HCT116 (cell line): Measurements from ENCODE around the gene NEURL1. TPM values are rescaled to one million over a fixed set of nuclear protein-coding genes. Genes with fewer than 3 reads are reported as not detected.

ENCODE experiments used
- ATAC-seq: fragments of 200-7000 bp; cut with Tn5 transposase; 2 replicates; pipeline ENCODE4 v1.9.1; 2020; ENCODE audit warnings: mild to moderate bottlenecking, moderate library complexity
- BruUV-seq: library from RNA; stranded (reverse); fragments of 400-500 nt; replicated peaks from 2 replicates; lab custom pipeline; 2021; lab: Mats Ljungman, UMichigan
- CTCF ChIA-PET: fragments of 300-600 bp; sonication (Branson Sonifier 250); formaldehyde crosslinking; loops from one replicate; lab custom pipeline; 2021; ENCODE audit warnings: antibody characterized with exemption; lab: Charles Lee
- POLR2A ChIA-PET: fragments of 300-600, 350-600 bp; sonication (Branson Sonifier 250); formaldehyde crosslinking; loops from one replicate; lab custom pipeline; 2021; ENCODE audit warnings: antibody characterized with exemption; lab: Charles Lee
- RAD21 ChIA-PET, 2 experiments: fragments of 300-600 bp; sonication (Branson Sonifier 250); formaldehyde crosslinking; loops; one replicate each; lab custom pipeline; 2023; ENCODE audit warnings: low total read pairs in 2 of 2; ENCODE audit not compliant: uncharacterized antibody in 2 of 2, unreplicated experiment in 2 of 2, low non-redundant PET in 1 of 2; lab: Charles Lee
- DNase-seq: peaks from one replicate; pipeline ENCODE4 v3.0.0-alpha.2; 2010; ENCODE audit warnings: low read depth, low spot score
- H2AFZ ChIP-seq: fragments of 200-600 bp; shearing (Covaris generic), sonication (generic); 2 replicates; pipeline ENCODE4 v1.6.1; 2017; ENCODE audit warnings: low read depth, mixed run types, mixed read lengths, antibody characterized with exemption, low read length; ENCODE audit not compliant: poor library complexity, severe bottlenecking
- H3K27ac ChIP-seq: 2 replicates; pipeline ENCODE4 v1.5.1; 2012; ENCODE audit warnings: low read depth, low read length
- H3K27me3 ChIP-seq: fragments of 200-600 bp; sonication (generic); 2 replicates; pipeline ENCODE4 v1.6.1; 2016; ENCODE audit warnings: mixed run types, low read length, mixed read lengths; ENCODE audit not compliant: insufficient read depth
- H3K36me3 ChIP-seq, 2 experiments: fragments of 200-500 bp in 1 of 2; fragments of 200-600 bp in 1 of 2; sonication (Bioruptor generic) in 1 of 2; sonication (generic) in 1 of 2; 2 replicates each; pipeline versions ENCODE4 v1.5.1 to v1.6.1; 2014 to 2016; ENCODE audit warnings: low read length in 2 of 2, inconsistent platforms in 1 of 2, mixed read lengths in 1 of 2, mixed run types in 1 of 2; ENCODE audit not compliant: insufficient read depth in 2 of 2, control insufficient read depth in 1 of 2
- H3K4me1 ChIP-seq, 2 experiments: fragments of 200-600 bp in 1 of 2; sonication (generic) in 1 of 2; 2 replicates each; pipeline versions ENCODE4 v1.5.1 to v1.6.1; 2012 to 2017; ENCODE audit warnings: low read length in 2 of 2, inconsistent platforms in 1 of 2, mild to moderate bottlenecking in 1 of 2, mixed read lengths in 1 of 2, mixed run types in 1 of 2, moderate library complexity in 1 of 2; ENCODE audit not compliant: insufficient read depth in 2 of 2, control insufficient read depth in 1 of 2
- H3K4me2 ChIP-seq: fragments of 200-600 bp; sonication (generic); 2 replicates; pipeline ENCODE4 v1.6.1; 2017; ENCODE audit warnings: mixed run types, low read length, mixed read lengths
- H3K4me3 ChIP-seq, 2 experiments: fragments of 200-600 bp in 1 of 2; sonication (generic) in 1 of 2; replicated peaks in 1 of 2; 2 replicates each; pipeline ENCODE4 v1.5.1; 2011 to 2016; ENCODE audit warnings: low read length in 2 of 2, control low read depth in 1 of 2, low read depth in 1 of 2, mild to moderate bottlenecking in 1 of 2, mixed read lengths in 1 of 2, mixed run types in 1 of 2
- H3K79me2 ChIP-seq: fragments of 200-600 bp; sonication (generic); 2 replicates; pipeline ENCODE4 v1.6.1; 2017; ENCODE audit warnings: mild to moderate bottlenecking, mixed run types, low read length, moderate library complexity, mixed read lengths; ENCODE audit not compliant: insufficient read depth
- H3K9ac ChIP-seq: fragments of 200-600 bp; sonication (generic); 2 replicates; pipeline ENCODE4 v1.6.1; 2016; ENCODE audit warnings: low read length, mixed read lengths
- H3K9me2 ChIP-seq: fragments of 200-600 bp; sonication (generic), shearing (Covaris generic); 2 replicates; pipeline ENCODE4 v1.6.1; 2017; ENCODE audit warnings: mixed run types, mild to moderate bottlenecking, moderate library complexity; ENCODE audit not compliant: insufficient read depth
- H3K9me3 ChIP-seq, 2 experiments: fragments of 200-500 bp in 1 of 2; fragments of 200-600 bp in 1 of 2; sonication (Bioruptor generic) in 1 of 2; sonication (generic) in 1 of 2; 2 replicates each; pipeline ENCODE4 v1.6.1; 2014 to 2017; ENCODE audit warnings: low read length in 2 of 2, mixed read lengths in 2 of 2, inconsistent platforms in 1 of 2, low read depth in 1 of 2, mild to moderate bottlenecking in 1 of 2, mixed run types in 1 of 2, moderate library complexity in 1 of 2; ENCODE audit not compliant: control insufficient read depth in 1 of 2, insufficient read depth in 1 of 2
- H4K20me1 ChIP-seq: fragments of 200-600 bp; sonication (generic), shearing (Covaris generic); 2 replicates; pipeline ENCODE4 v1.6.1; 2017; ENCODE audit warnings: mixed run types, mild to moderate bottlenecking, moderate library complexity; ENCODE audit not compliant: insufficient read depth
- CBX3 ChIP-seq: IDR thresholded peaks from 2 replicates; pipeline ENCODE4 v1.6.1; 2012; ENCODE audit warnings: low read depth
- CEBPB ChIP-seq: IDR thresholded peaks from 2 replicates; pipeline ENCODE4 v1.6.1; 2012; ENCODE audit warnings: low read depth
- EGR1 ChIP-seq: IDR thresholded peaks from 2 replicates; pipeline ENCODE4 v1.6.1; 2012; ENCODE audit warnings: low read depth
- EZH2phosphoT487 ChIP-seq: fragments of 200-600 bp; IDR thresholded peaks from 2 replicates; pipeline ENCODE4 v1.6.1; 2018; ENCODE audit warnings: antibody characterized with exemption, borderline replicate concordance
- POLR2A ChIP-seq: IDR thresholded peaks from 2 replicates; pipeline ENCODE4 v1.7.0; 2011; ENCODE audit warnings: borderline replicate concordance; ENCODE audit not compliant: insufficient read depth, insufficient read length; ENCODE audit errors: extremely low read depth
- POLR2AphosphoS5 ChIP-seq: IDR thresholded peaks from 2 replicates; pipeline ENCODE4 v1.6.1; 2011; ENCODE audit warnings: mild to moderate bottlenecking, low read depth, low read length, moderate library complexity
- RAD21 ChIP-seq: IDR thresholded peaks from 2 replicates; pipeline ENCODE4 v1.6.1; 2012; ENCODE audit warnings: low read depth, mild to moderate bottlenecking
- TCF7L2 ChIP-seq: IDR thresholded peaks from 2 replicates; pipeline ENCODE4 v1.7.0; 2011; ENCODE audit warnings: borderline replicate concordance, inconsistent platforms; ENCODE audit not compliant: insufficient read depth, insufficient read length; ENCODE audit errors: extremely low read depth
- YY1 ChIP-seq: IDR thresholded peaks from 2 replicates; pipeline ENCODE4 v1.6.1; 2011; ENCODE audit warnings: low read length, low read depth, moderate library complexity, mild to moderate bottlenecking; ENCODE audit not compliant: insufficient replicate concordance; ENCODE audit errors: extremely low read depth
- intact Hi-C: fragments of 100-400 bp; cut with micrococcal nuclease; formaldehyde crosslinking; loops from 2 replicates; pipeline ENCODE4 v1.10.0; 2022
- total RNA-seq: library from RNA; stranded (reverse); gene quantifications from one replicate; pipeline ENCODE4 v1.2.1, GENCODE V29; 2021; ENCODE audit not compliant: unreplicated experiment
- TF ChIP-seq, protein P1 (sequence below): IDR thresholded peaks from 2 replicates; pipeline ENCODE4 v1.6.1; 2012; ENCODE audit warnings: low read depth

Gene NEURL1
- total RNA-seq, 1 experiment from 2014 or later, result 1.4 TPM

DNA sequence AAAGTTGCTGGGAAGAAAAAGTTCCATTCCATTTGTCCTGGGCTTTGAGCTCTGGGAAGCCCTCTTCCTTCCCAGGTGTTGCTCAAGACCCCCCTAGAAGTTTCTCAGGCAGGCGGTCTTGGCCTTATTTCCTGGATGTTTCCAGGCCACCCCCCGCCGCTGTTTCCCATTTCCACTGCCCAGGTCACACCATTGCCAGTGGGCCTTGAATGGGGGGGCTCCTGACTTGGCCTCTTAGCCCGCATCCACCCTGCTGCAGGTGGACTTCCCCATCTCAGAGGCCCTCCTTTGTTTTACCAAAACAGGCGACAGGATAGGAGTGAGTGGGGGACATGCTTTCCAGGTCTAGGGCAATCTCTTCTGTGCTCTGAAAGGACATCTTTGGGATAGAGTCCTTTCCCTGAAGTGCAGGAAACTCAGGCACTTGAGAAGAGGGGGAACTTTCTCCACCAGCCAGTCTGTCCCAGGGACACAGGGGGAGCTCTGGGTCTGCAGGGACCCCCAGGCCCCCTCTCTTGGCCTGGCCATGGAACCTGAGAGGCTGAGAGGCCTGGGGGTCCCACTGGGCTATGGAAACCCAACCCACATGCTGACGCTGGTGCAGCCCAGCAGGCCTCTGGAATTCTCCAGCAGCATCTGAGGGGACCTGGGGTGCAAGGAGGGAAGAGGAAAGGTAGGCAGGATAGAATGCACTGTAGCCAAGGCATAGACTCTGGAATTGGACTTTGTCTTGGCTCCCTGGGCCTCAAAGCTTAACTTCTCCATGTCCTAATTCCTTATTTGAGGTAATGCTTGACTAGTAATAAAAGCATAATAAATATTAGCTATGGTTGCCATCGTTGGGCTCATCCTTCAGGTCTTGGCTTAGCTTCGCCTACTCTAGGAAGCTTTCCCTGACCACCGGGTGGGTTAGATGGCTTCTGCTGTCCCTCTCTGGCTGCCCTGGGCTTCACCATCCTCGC, 17.6 kb downstream of the NEURL1 start:
- no peaks in the 10 kb centered on the region for H3K9me3 ChIP-seq
- no peak for TF ChIP-seq POLR2AphosphoS5
- no peak for TF ChIP-seq POLR2A
- TF ChIP-seq EZH2phosphoT487, result no peak
- TF ChIP-seq YY1, result no peak
- no peak for TF ChIP-seq RAD21
- no peak for TF ChIP-seq CEBPB
- no peak for TF ChIP-seq EGR1
- TF ChIP-seq, protein P1, sequence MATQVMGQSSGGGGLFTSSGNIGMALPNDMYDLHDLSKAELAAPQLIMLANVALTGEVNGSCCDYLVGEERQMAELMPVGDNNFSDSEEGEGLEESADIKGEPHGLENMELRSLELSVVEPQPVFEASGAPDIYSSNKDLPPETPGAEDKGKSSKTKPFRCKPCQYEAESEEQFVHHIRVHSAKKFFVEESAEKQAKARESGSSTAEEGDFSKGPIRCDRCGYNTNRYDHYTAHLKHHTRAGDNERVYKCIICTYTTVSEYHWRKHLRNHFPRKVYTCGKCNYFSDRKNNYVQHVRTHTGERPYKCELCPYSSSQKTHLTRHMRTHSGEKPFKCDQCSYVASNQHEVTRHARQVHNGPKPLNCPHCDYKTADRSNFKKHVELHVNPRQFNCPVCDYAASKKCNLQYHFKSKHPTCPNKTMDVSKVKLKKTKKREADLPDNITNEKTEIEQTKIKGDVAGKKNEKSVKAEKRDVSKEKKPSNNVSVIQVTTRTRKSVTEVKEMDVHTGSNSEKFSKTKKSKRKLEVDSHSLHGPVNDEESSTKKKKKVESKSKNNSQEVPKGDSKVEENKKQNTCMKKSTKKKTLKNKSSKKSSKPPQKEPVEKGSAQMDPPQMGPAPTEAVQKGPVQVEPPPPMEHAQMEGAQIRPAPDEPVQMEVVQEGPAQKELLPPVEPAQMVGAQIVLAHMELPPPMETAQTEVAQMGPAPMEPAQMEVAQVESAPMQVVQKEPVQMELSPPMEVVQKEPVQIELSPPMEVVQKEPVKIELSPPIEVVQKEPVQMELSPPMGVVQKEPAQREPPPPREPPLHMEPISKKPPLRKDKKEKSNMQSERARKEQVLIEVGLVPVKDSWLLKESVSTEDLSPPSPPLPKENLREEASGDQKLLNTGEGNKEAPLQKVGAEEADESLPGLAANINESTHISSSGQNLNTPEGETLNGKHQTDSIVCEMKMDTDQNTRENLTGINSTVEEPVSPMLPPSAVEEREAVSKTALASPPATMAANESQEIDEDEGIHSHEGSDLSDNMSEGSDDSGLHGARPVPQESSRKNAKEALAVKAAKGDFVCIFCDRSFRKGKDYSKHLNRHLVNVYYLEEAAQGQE, result no peak
- no peak for TF ChIP-seq TCF7L2
- TF ChIP-seq CBX3, result no peak
- TF ChIP-seq, all 23 proteins: peak for 0
- Histone ChIP-seq H3K27ac (no peak overlapping the region), H3K4me3 (no peak overlapping the region), H3K9ac (no peak overlapping the region), H2AFZ (no peak overlapping the region), H3K4me1 (peaks cover 0 to 6% of the 10 kb centered on the region in 2 experiments; a peak in 1 of 4 replicates), H3K36me3 (no peaks in the 10 kb centered on the region), H3K79me2 (no peaks in the 10 kb centered on the region), H4K20me1 (no peaks in the 10 kb centered on the region), H3K27me3 (no peaks in the 10 kb centered on the region), H3K4me2 (no peak overlapping the region), H3K9me2 (no peaks in the 10 kb centered on the region)
- intact Hi-C loops, result no loop called here
- ATAC-seq (no peak), DNase-seq (no peak)
- ChIA-PET POLR2A (no interaction called here), RAD21 (no interaction called here), CTCF (interaction anchor here (1.3 kb wide), 1 partner anchor 32 kb away, joined by 5 read pairs; no protein-coding TSS in a partner anchor)
- BruUV-seq, result no TSS peak
